GM12878 (cell line): ENCODE measurements around the gene TMEM250. TPM values are rescaled to one million over a fixed set of nuclear protein-coding genes. Genes with fewer than 3 reads are reported as not detected.

Experiments used
- ATAC-seq: fragments of 200-7000 bp; cut with Tn5 transposase; 3 replicates; pipeline ENCODE4 v1.9.1; 2020; ENCODE audit warnings: mild to moderate bottlenecking, moderate library complexity
- BruUV-seq: library from RNA; stranded (reverse); fragments of 400-500 nt; replicated peaks from 2 replicates; lab custom pipeline; 2021; lab: Mats Ljungman, UMichigan
- CTCF ChIA-PET: fragments of 300-600 bp; sonication (Branson Sonifier 250); formaldehyde crosslinking; extraction: SDS; loops from one replicate; lab custom pipeline; 2021; ENCODE audit warnings: inconsistent platforms; lab: Yijun Ruan, JAX
- POLR2A ChIA-PET: fragments of 350-600 bp; formaldehyde crosslinking; extraction: SDS; loops from one replicate; lab custom pipeline; 2021; ENCODE audit warnings: inconsistent platforms; lab: Charles Lee
- RAD21 ChIA-PET: fragments of 300-600 bp; sonication (Branson Sonifier 250); formaldehyde crosslinking; loops from one replicate; lab custom pipeline; 2023; ENCODE audit warnings: antibody characterized with exemption; ENCODE audit not compliant: unreplicated experiment; lab: Charles Lee
- SMC1A ChIA-PET: fragments of 300-600 bp; sonication (Branson Sonifier 250); formaldehyde crosslinking; loops from one replicate; lab custom pipeline; 2023; ENCODE audit not compliant: unreplicated experiment, uncharacterized antibody; lab: Charles Lee
- DNase-seq: peaks from one replicate; pipeline ENCODE4 v3.0.0-alpha.2; 2011; ENCODE audit warnings: low read depth, low spot score
- FAIRE-seq: peaks from 3 replicates; lab custom pipeline; 2011; peaks lifted over from hg19 to GRCh38; lab: Jason Lieb, UNC
- H2AFZ ChIP-seq: 2 replicates; pipeline ENCODE4 v1.6.0; 2011; ENCODE audit warnings: low read depth, low read length, control low read depth; ENCODE audit not compliant: control insufficient read depth
- H3K27ac ChIP-seq: 2 replicates; pipeline ENCODE4 v1.5.1; 2011; ENCODE audit warnings: control low read depth; ENCODE audit not compliant: control insufficient read depth, insufficient read depth
- H3K27me3 ChIP-seq, 2 experiments: replicated peaks in 1 of 2; 2 replicates each; pipeline versions ENCODE4 v1.6.0 to v1.6.1; 2011; ENCODE audit warnings: low read length in 1 of 2; ENCODE audit not compliant: control insufficient read depth in 2 of 2, insufficient read depth in 2 of 2
- H3K36me3 ChIP-seq, 2 experiments: 2 replicates each; pipeline ENCODE4 v1.5.1; 2011; ENCODE audit warnings: low read length in 1 of 2; ENCODE audit not compliant: control insufficient read depth in 2 of 2, insufficient read depth in 2 of 2
- H3K4me1 ChIP-seq: 2 replicates; pipeline ENCODE4 v1.6.1; 2011; ENCODE audit warnings: mild to moderate bottlenecking, low read length, moderate library complexity, mixed read lengths; ENCODE audit not compliant: control insufficient read depth, insufficient read depth
- H3K4me2 ChIP-seq: 2 replicates; pipeline ENCODE4 v1.6.0; 2011; ENCODE audit warnings: control low read depth; ENCODE audit not compliant: control insufficient read depth, insufficient read depth
- H3K4me3 ChIP-seq: fragments of 200-600 bp; sonication (generic); 2 replicates; pipeline ENCODE4 v1.5.1; 2016
- H3K79me2 ChIP-seq: 2 replicates; pipeline ENCODE4 v1.6.0; 2011; ENCODE audit warnings: low read length; ENCODE audit not compliant: control insufficient read depth, insufficient read depth
- H3K9ac ChIP-seq: 2 replicates; pipeline ENCODE4 v1.8.0; 2011; ENCODE audit warnings: low read length, control low read depth, mixed read lengths; ENCODE audit not compliant: control insufficient read depth, insufficient read depth
- H3K9me3 ChIP-seq: replicated peaks from 3 replicates; pipeline ENCODE4 v1.5.1; 2011; ENCODE audit warnings: mild to moderate bottlenecking, low read length; ENCODE audit not compliant: control insufficient read depth, insufficient read depth
- H4K20me1 ChIP-seq: 2 replicates; pipeline ENCODE4 v1.6.0; 2011; ENCODE audit not compliant: control insufficient read depth, insufficient read depth
- CHD2 ChIP-seq: IDR thresholded peaks from 2 replicates; pipeline ENCODE4 v1.6.1; 2011; ENCODE audit warnings: low read depth, low read length, improper control_type of control experiment, borderline replicate concordance
- CREM ChIP-seq: IDR thresholded peaks from 2 replicates; pipeline ENCODE4 v1.6.1; 2014; ENCODE audit warnings: antibody characterized with exemption, low read depth
- EZH2 ChIP-seq: IDR thresholded peaks from 2 replicates; pipeline ENCODE4 v1.6.1; 2012; ENCODE audit warnings: low read depth, mild to moderate bottlenecking, control low read depth, inconsistent platforms, low read length, borderline replicate concordance; ENCODE audit not compliant: control insufficient read depth
- HSF1 ChIP-seq: fragments of 150-350 bp; IDR thresholded peaks from 2 replicates; pipeline ENCODE4 v1.6.1; 2014; ENCODE audit warnings: mild to moderate bottlenecking, low read depth, low read length
- IRF3 ChIP-seq: fragments of 450-650 bp; IDR thresholded peaks from 2 replicates; pipeline ENCODE4 v1.6.1; 2014; ENCODE audit warnings: mild to moderate bottlenecking
- IRF5 ChIP-seq: fragments of 450-650 bp; IDR thresholded peaks from 2 replicates; pipeline ENCODE4 v1.6.1; 2017; ENCODE audit warnings: borderline replicate concordance
- JUNB ChIP-seq: IDR thresholded peaks from 2 replicates; pipeline ENCODE4 v1.6.1; 2016; ENCODE audit warnings: antibody characterized with exemption, mild to moderate bottlenecking
- KLF5 ChIP-seq: fragments of 450-650 bp; IDR thresholded peaks from 2 replicates; pipeline ENCODE4 v1.6.1; 2014; ENCODE audit warnings: mild to moderate bottlenecking; ENCODE audit not compliant: partially characterized antibody
- MEF2A ChIP-seq: IDR thresholded peaks from 2 replicates; pipeline ENCODE4 v1.6.1; 2011; ENCODE audit warnings: low read depth, mild to moderate bottlenecking, low read length, moderate library complexity; ENCODE audit not compliant: insufficient read depth
- MYB ChIP-seq: fragments of 150-350 bp; IDR thresholded peaks from 2 replicates; pipeline ENCODE4 v1.6.1; 2014; ENCODE audit warnings: mild to moderate bottlenecking, low read depth, low read length, borderline replicate concordance
- MYC ChIP-seq: IDR thresholded peaks from 2 replicates; pipeline ENCODE4 v1.6.1; 2011; ENCODE audit warnings: mild to moderate bottlenecking, low read length, moderate library complexity, inconsistent platforms; ENCODE audit not compliant: insufficient read depth, insufficient replicate concordance, insufficient read length, severe bottlenecking
- NBN ChIP-seq: fragments of 450-650 bp; IDR thresholded peaks from 2 replicates; pipeline ENCODE4 v1.6.1; 2016
- NR2F1 ChIP-seq: fragments of 450-650 bp; conservative IDR thresholded peaks from 2 replicates; pipeline ENCODE4 v1.6.1; 2017; ENCODE audit warnings: mild to moderate bottlenecking
- POLR2AphosphoS5 ChIP-seq: IDR thresholded peaks from 2 replicates; pipeline ENCODE4 v1.6.1; 2011; ENCODE audit warnings: mild to moderate bottlenecking, low read length, inconsistent platforms
- TCF12 ChIP-seq: IDR thresholded peaks from 2 replicates; pipeline ENCODE4 v1.6.1; 2011; ENCODE audit warnings: low read depth, mild to moderate bottlenecking, low read length
- ZBED1 ChIP-seq: IDR thresholded peaks from 2 replicates; pipeline ENCODE4 v1.6.1; 2016; ENCODE audit warnings: borderline replicate concordance
- ZNF687 ChIP-seq: fragments of 450-650 bp; IDR thresholded peaks from 2 replicates; pipeline ENCODE4 v1.6.1; 2017; ENCODE audit warnings: mild to moderate bottlenecking, moderate library complexity
- WGBS: methylation state at CpG from one replicate; pipeline ENCODE4 v1.1.6; 2016; ENCODE audit warnings: low lambda C conversion rate; ENCODE audit not compliant: insufficient replicate concordance, insufficient coverage; ENCODE audit errors: missing lambda C conversion rate; 5-methylcytosine and 5-hydroxymethylcytosine counted together
- in situ Hi-C: fragments of 300-500 bp; cut with MboI; formaldehyde crosslinking; loops from 9 replicates; pipeline ENCODE4 v1.14.3; 2018; ENCODE audit warnings: mixed read lengths
- intact Hi-C: fragments of 100-400 bp; cut with micrococcal nuclease; formaldehyde crosslinking; loops from one replicate; pipeline ENCODE4 v1.14.2; 2022; ENCODE audit not compliant: unreplicated experiment
- polyA plus RNA-seq, 11 experiments: library from polyadenylated mRNA; depleted of rRNA in 4 of 11; unstranded in 6 of 11; stranded (reverse) in 5 of 11; fragments of >200 nt; fragmentation: Nextera tagmentation in 4 of 11; fragmentation: Illumina TruSeq in 1 of 11; extraction: Ambion mirVana in 4 of 11; extraction: Trizol in 1 of 11; gene quantifications; 1 replicate in 1 of 11; 2 replicates in 10 of 11; pipeline versions ENCODE4 v1.2.1 to v1.2.3, GENCODE V29; 2011 to 2016; ENCODE audit warnings: inconsistent platforms in 2 of 11, missing spikeins in 2 of 11, low read depth in 1 of 11
- total RNA-seq, 4 experiments: library from RNA; depleted of rRNA in 3 of 4; stranded (reverse); fragments of >200 nt in 3 of 4; fragmentation: Illumina TruSeq in 1 of 4; extraction: Trizol in 1 of 4; gene quantifications; 2 replicates each; pipeline versions ENCODE4 v1.2.1 to v1.2.3, GENCODE V29; 2013 to 2021

TMEM250 gene
- total and polyA plus RNA-seq, 10 of the 15 experiments (the other 5 are each of a cell fraction or from before 2014, with no cell fraction given): 0.39 to 39.9 (median 8.5) TPM

GRCh38 chr9:136078024-136078423 is 40.7 kb downstream of the TMEM250 start:
- H3K4me1 ChIP-seq: no peaks in the 10 kb centered on the region
- H3K27me3 ChIP-seq: no peaks in the 10 kb centered on the region
- H3K4me3 ChIP-seq: no peak overlapping the region
- WGBS: 70% methylated on average over 12 of the region's 12 CpGs
- no peak overlapping the region for H2AFZ ChIP-seq
- TF ChIP-seq NR2F1: no peak
- TF ChIP-seq HSF1: no peak
- no peak for TF ChIP-seq TCF12
- no peak for TF ChIP-seq IRF5
- TF ChIP-seq MYC: no peak
- no peak for TF ChIP-seq MEF2A
- TF ChIP-seq MYB: no peak
- no peak for TF ChIP-seq NBN
- TF ChIP-seq EZH2: no peak
- TF ChIP-seq ZNF687: no peak
- no peak for TF ChIP-seq IRF3
- TF ChIP-seq JUNB: no peak
- TF ChIP-seq POLR2AphosphoS5: no peak
- no peak for TF ChIP-seq CREM
- no peak for TF ChIP-seq KLF5
- no peak for TF ChIP-seq ZBED1
- TF ChIP-seq CHD2: no peak
- ChIA-PET SMC1A (no interaction called here), CTCF (no interaction called here), POLR2A (no interaction called here), RAD21 (no interaction called here)
- intact Hi-C loops (no loop called here), in situ Hi-C loops (no loop called here)
- H3K79me2 ChIP-seq: no peaks in the 10 kb centered on the region
- no peak for ATAC-seq
- no peak for DNase-seq
- no peak overlapping the region for H3K4me2 ChIP-seq
- no peak overlapping the region for H3K9ac ChIP-seq
- no peaks in the 10 kb centered on the region for H4K20me1 ChIP-seq
- peaks cover 0 to 2% of the 10 kb centered on the region in 2 experiments; a peak in 2 of 4 replicates for H3K36me3 ChIP-seq
- FAIRE-seq: no peak
- no peak overlapping the region for H3K27ac ChIP-seq
- no TSS peak for BruUV-seq
- no peaks in the 10 kb centered on the region for H3K9me3 ChIP-seq
